Stimulated activated CD4-positive, alpha-beta T cell treated with anti-CD3 and anti-CD28 coated beads, TNF-alpha, amount 100 ng/mL, for 24 hours (primary cell): ENCODE results near the gene FAM241A.
"Not testable (repeated sequence)": the region's sequence is repeated elsewhere in the genome, so short reads cannot be mapped to it uniquely, and the experiment has no call there.

Experiments used
- DNase-seq, 3 experiments: peaks; one replicate each; pipeline ENCODE4 v3.0.0-alpha.2; 2020; ENCODE audit warnings: low read depth in 3 of 3

The FAM241A gene

GRCh38 chr4:112138538-112138937 is 6.7 kb upstream of the FAM241A start:
- no peak for DNase-seq

GRCh38 chr4:112140536-112140935 is 4.7 kb upstream of the FAM241A start:
- no peak for DNase-seq

GRCh38 chr4:112141366-112142138 is 3.7 kb upstream of the FAM241A start:
- no peak for DNase-seq

GRCh38 chr4:112142182-112142581 is 3.1 kb upstream of the FAM241A start:
- DNase-seq: no peak

GRCh38 chr4:112143781-112144180 is 1.5 kb upstream of the FAM241A start:
- no peak for DNase-seq

- no peak for DNase-seq
Observed at GRCh38 chr4:112144546-112145325, 518 bp upstream of the FAM241A start.

GRCh38 chr4:112145790-112146501 is 692 bp downstream of the FAM241A start:
- DNase-seq: peak; percentile 65 to 77 (median 68)

- DNase-seq: no peak
Observed at GRCh38 chr4:112146502-112146813, 1.2 kb downstream of the FAM241A start.

- no peak for DNase-seq
Observed at GRCh38 chr4:112147697-112148096, 2.4 kb downstream of the FAM241A start.

GRCh38 chr4:112150920-112151319 is 5.7 kb downstream of the FAM241A start:
- DNase-seq: no peak

GRCh38 chr4:112152521-112152920 is 7.3 kb downstream of the FAM241A start:
- DNase-seq: no peak

- DNase-seq: peak in 1 of 3 experiments; percentile 37
Observed at GRCh38 chr4:112153211-112153791, 8.0 kb downstream of the FAM241A start.

- DNase-seq: no peak
Observed at GRCh38 chr4:112156112-112156511, 10.9 kb downstream of the FAM241A start.

GRCh38 chr4:112156553-112156952 is 11.3 kb downstream of the FAM241A start:
- DNase-seq: no peak

GRCh38 chr4:112163706-112164105 is 18.5 kb downstream of the FAM241A start:
- not testable (repeated sequence) for DNase-seq

- DNase-seq: no peak
Observed at GRCh38 chr4:112167794-112168193, 22.5 kb downstream of the FAM241A start.

- DNase-seq: no peak
Observed at GRCh38 chr4:112168719-112169500, 23.7 kb downstream of the FAM241A start.

GRCh38 chr4:112170451-112170993 is 25.3 kb downstream of the FAM241A start:
- DNase-seq: no peak

- DNase-seq: not testable (repeated sequence)
Observed at GRCh38 chr4:112171051-112171763, 26.0 kb downstream of the FAM241A start.

- no peak for DNase-seq
Observed at GRCh38 chr4:112172180-112172579, 26.9 kb downstream of the FAM241A start.
